Gastroesophageal sphincter (tissue), 4 donors: ENCODE measurements around the gene TMA7. TPM values are rescaled to one million over a fixed set of nuclear protein-coding genes. Genes with fewer than 3 reads are reported as not detected.

Experiments
- ATAC-seq: fragments of 150-250 bp; one replicate; pipeline ENCODE4 v1.9.1; 2016; ENCODE audit warnings: mild to moderate bottlenecking, moderate library complexity
- H3K27ac ChIP-seq, 4 donors: fragments of 200-600 bp; sonication (generic) in 3 of 4; 1 replicate in 3 of 4; 2 replicates in 1 of 4; pipeline ENCODE4 v1.5.1; 2016 to 2019
- H3K27me3 ChIP-seq: fragments of 200-600 bp; sonication (generic); one replicate; pipeline ENCODE4 v1.5.1; 2019
- H3K36me3 ChIP-seq, 2 donors: fragments of 200-600 bp; sonication (generic); one replicate each; pipeline ENCODE4 v1.5.1; 2019; ENCODE audit warnings: control low read depth in 1 of 2
- H3K4me1 ChIP-seq, 3 donors: fragments of 200-600 bp; sonication (generic); 1 replicate in 2 of 3; 2 replicates in 1 of 3; pipeline ENCODE4 v1.5.1; 2016 to 2019; ENCODE audit warnings: control low read depth in 2 of 3
- H3K4me3 ChIP-seq, 2 donors: fragments of 200-600 bp; sonication (generic); one replicate each; pipeline ENCODE4 v1.5.1; 2019; ENCODE audit warnings: mild to moderate bottlenecking in 1 of 2, moderate library complexity in 1 of 2
- H3K9me3 ChIP-seq, 3 donors: fragments of 200-600 bp; sonication (generic); one replicate each; pipeline ENCODE4 v1.5.1; 2017 to 2019; ENCODE audit warnings: control low read depth in 2 of 3
- CTCF ChIP-seq, 4 experiments: fragments of 200-600 bp in 2 of 4; fragments of 450-650 bp in 2 of 4; sonication (generic) in 1 of 4; IDR thresholded peaks; one replicate each; pipeline ENCODE4 v1.5.1; 2017 to 2019; ENCODE audit warnings: antibody characterized with exemption in 4 of 4, mild to moderate bottlenecking in 2 of 4, moderate library complexity in 2 of 4
- EP300 ChIP-seq: sonication (generic); formaldehyde crosslinking; IDR thresholded peaks from one replicate; pipeline ENCODE4 v1.6.1; 2017; ENCODE audit warnings: antibody characterized with exemption, mild to moderate bottlenecking
- POLR2A ChIP-seq, 2 donors: fragments of 450-650 bp; IDR thresholded peaks; one replicate each; pipeline ENCODE4 v1.6.1; 2017; ENCODE audit warnings: antibody characterized with exemption in 2 of 2, mild to moderate bottlenecking in 2 of 2, moderate library complexity in 1 of 2
- POLR2AphosphoS5 ChIP-seq: sonication (generic); formaldehyde crosslinking; IDR thresholded peaks from one replicate; pipeline ENCODE4 v1.6.1; 2017; ENCODE audit warnings: antibody characterized with exemption
- WGBS, 2 donors: methylation state at CpG; one replicate each; pipeline ENCODE4 v1.1.5; 2018; ENCODE audit warnings: low coverage in 1 of 2; 5-methylcytosine and 5-hydroxymethylcytosine counted together
- total RNA-seq, 4 donors: library from RNA; depleted of rRNA; stranded (reverse); fragments of >200 nt; gene quantifications; one replicate each; pipeline ENCODE4 v1.1.0, GENCODE V29; 2016

The TMA7 gene
- total RNA-seq, 4 donors from 2014 or later: 200 to 329 (median 260) TPM

GRCh38 chr3:48422272-48422671, 17.8 kb upstream of the TMA7 start:
- H3K9me3 ChIP-seq: no peaks in the 10 kb centered on the region
- H3K27ac ChIP-seq: peak overlapping the region in 1 of 4 donors; percentile 98
- H3K36me3 ChIP-seq: peaks cover 0 to 71% of the 10 kb centered on the region in 2 donors
- WGBS, 2 donors: no CpG with 5 or more reads among the region's 3 CpGs
- peaks cover 0 to 69% (median 32%) of the 10 kb centered on the region in 3 donors for H3K4me1 ChIP-seq
- no peak for ATAC-seq
- no peaks in the 10 kb centered on the region for H3K27me3 ChIP-seq
- H3K4me3 ChIP-seq: no peak overlapping the region
- no peak for TF ChIP-seq CTCF (IDR thresholded peaks at IDR 0.05)
- no peak for TF ChIP-seq EP300
- TF ChIP-seq POLR2AphosphoS5: no peak
- TF ChIP-seq POLR2A (IDR thresholded peaks at IDR 0.05): no peak

- Histone ChIP-seq H3K9me3 (no peaks in the 10 kb centered on the region), H3K27me3 (no peaks in the 10 kb centered on the region), H3K4me1 (peaks cover 0 to 73% (median 32%) of the 10 kb centered on the region in 3 donors), H3K36me3 (peaks cover 0 to 67% of the 10 kb centered on the region in 2 donors), H3K4me3 (no peak overlapping the region), H3K27ac (peak overlapping the region in 2 of 4 donors; percentile 98 to 99)
- TF ChIP-seq POLR2AphosphoS5 (no peak), POLR2A (IDR thresholded peaks at IDR 0.05) (no peak), CTCF (IDR thresholded peaks at IDR 0.05) (no peak), EP300 (no peak)
- ATAC-seq: no peak
- WGBS, 2 donors: 56 to 79% methylated on average over 3 to 4 of the region's 8 CpGs
Observed at GRCh38 chr3:48422681-48423080, 17.4 kb upstream of the TMA7 start.

- no peak for ATAC-seq
- H3K4me1 ChIP-seq: peaks cover 0 to 80% (median 35%) of the 10 kb centered on the region in 3 donors
- peak overlapping the region in 3 of 4 donors; percentile 96 to 99 (median 98) for H3K27ac ChIP-seq
Observed at GRCh38 chr3:48423241-48423882, 16.7 kb upstream of the TMA7 start.

GRCh38 chr3:48423883-48424695, 16.0 kb upstream of the TMA7 start:
- Histone ChIP-seq H3K4me3 (peak overlapping the region in 1 of 2 donors; percentile 97), H3K27me3 (no peaks in the 10 kb centered on the region), H3K27ac (peak overlapping the region in 3 of 4 donors; percentile 96 to 99 (median 98)), H3K36me3 (peaks cover 0 to 53% of the 10 kb centered on the region in 2 donors), H3K9me3 (no peaks in the 10 kb centered on the region), H3K4me1 (peaks cover 0 to 84% (median 36%) of the 10 kb centered on the region in 3 donors)
- no peak for ATAC-seq
- whole genome bisulfite sequencing, 2 donors: 100% methylated on average over 1 of the region's 27 CpGs; no CpG with 5 or more reads in 1 of the 2 donors
- TF ChIP-seq POLR2AphosphoS5 (no peak), CTCF (IDR thresholded peaks at IDR 0.05) (no peak), POLR2A (IDR thresholded peaks at IDR 0.05) (no peak), EP300 (no peak)

More at GRCh38 chr3:48423241-48423882, 16.7 kb upstream of the TMA7 start:
- H3K9me3 ChIP-seq: no peaks in the 10 kb centered on the region
- TF ChIP-seq EP300 (no peak), CTCF (IDR thresholded peaks at IDR 0.05) (peak in 1 of 4 experiments; percentile 4)
- H3K4me3 ChIP-seq: no peak overlapping the region
- peaks cover 0 to 60% of the 10 kb centered on the region in 2 donors for H3K36me3 ChIP-seq
- WGBS, 2 donors: 80 to 86% methylated on average over 1 to 2 of the region's 25 CpGs
- no peaks in the 10 kb centered on the region for H3K27me3 ChIP-seq
